Breast epithelium (tissue), 4 donors: ENCODE results near the gene TMSB15C. TPM values are rescaled to one million over a fixed set of nuclear protein-coding genes. Genes with fewer than 3 reads are reported as not detected.

ENCODE experiments used
- DNase-seq, 2 donors: peaks; one replicate each; pipeline ENCODE4 v3.0.0-alpha.2; 2019; ENCODE audit warnings: low spot score in 2 of 2
- H3K27ac ChIP-seq, 2 donors: fragments of 200-600 bp; sonication (generic) in 1 of 2; one replicate each; pipeline ENCODE4 v1.5.1; 2016 to 2019; ENCODE audit warnings: mild to moderate bottlenecking in 1 of 2
- H3K27me3 ChIP-seq, 2 donors: fragments of 200-600 bp; sonication (generic) in 1 of 2; one replicate each; pipeline versions ENCODE4 v1.5.1 to v1.6.0; 2017 to 2019; ENCODE audit warnings: control low read depth in 1 of 2, mild to moderate bottlenecking in 1 of 2
- H3K36me3 ChIP-seq: fragments of 200-600 bp; one replicate; pipeline ENCODE4 v1.5.1; 2019
- H3K4me1 ChIP-seq, 2 donors: fragments of 200-600 bp; sonication (generic); one replicate each; pipeline ENCODE4 v1.5.1; 2016 to 2019; ENCODE audit warnings: control low read depth in 1 of 2
- H3K4me3 ChIP-seq, 3 donors: fragments of 200-600 bp; sonication (generic); 1 replicate in 2 of 3; 2 replicates in 1 of 3; pipeline ENCODE4 v1.5.1; 2016 to 2019; ENCODE audit warnings: mild to moderate bottlenecking in 3 of 3, moderate library complexity in 2 of 3
- H3K9me3 ChIP-seq, 2 donors: fragments of 200-600 bp; sonication (generic) in 1 of 2; one replicate each; pipeline ENCODE4 v1.5.1; 2016 to 2019; ENCODE audit warnings: control low read depth in 1 of 2
- POLR2A ChIP-seq: fragments of 450-650 bp; IDR thresholded peaks from one replicate; pipeline ENCODE4 v1.6.1; 2016; ENCODE audit warnings: antibody characterized with exemption, mild to moderate bottlenecking, moderate library complexity
- POLR2AphosphoS5 ChIP-seq, 3 donors: sonication (generic); formaldehyde crosslinking; IDR thresholded peaks; one replicate each; pipeline ENCODE4 v1.6.1; 2017; ENCODE audit warnings: antibody characterized with exemption in 3 of 3
- intact Hi-C: fragments of 100-400 bp; cut with DNase I; formaldehyde crosslinking; loops from one replicate; pipeline ENCODE4 v1.15.1; 2023; ENCODE audit warnings: low total_unique reads
- total RNA-seq, 3 donors: library from RNA; depleted of rRNA; stranded (reverse); fragments of >200 nt; gene quantifications; one replicate each; pipeline ENCODE4 v1.1.0, GENCODE V29; 2016
- TF ChIP-seq, protein P1 (sequence below), 3 donors: fragments of 450-650 bp; IDR thresholded peaks; one replicate each; pipeline ENCODE4 v1.5.1; 2016 to 2017; ENCODE audit warnings: antibody characterized with exemption in 3 of 3, mild to moderate bottlenecking in 3 of 3, moderate library complexity in 3 of 3

Gene TMSB15C
- total RNA-seq, 3 donors from 2014 or later = 1.8 to 6.2 (median 4.1) TPM

- no peak overlapping the region for H3K4me3 ChIP-seq
- no peak for DNase-seq
- no peaks in the 10 kb centered on the region for H3K4me1 ChIP-seq
- H3K9me3 ChIP-seq = no peaks in the 10 kb centered on the region
- peaks cover 0 to 39% of the 10 kb centered on the region in 2 donors for H3K27me3 ChIP-seq
- TF ChIP-seq POLR2AphosphoS5 (IDR thresholded peaks at IDR 0.05) = no peak
- no peak for TF ChIP-seq POLR2A
- TF ChIP-seq, protein P1, sequence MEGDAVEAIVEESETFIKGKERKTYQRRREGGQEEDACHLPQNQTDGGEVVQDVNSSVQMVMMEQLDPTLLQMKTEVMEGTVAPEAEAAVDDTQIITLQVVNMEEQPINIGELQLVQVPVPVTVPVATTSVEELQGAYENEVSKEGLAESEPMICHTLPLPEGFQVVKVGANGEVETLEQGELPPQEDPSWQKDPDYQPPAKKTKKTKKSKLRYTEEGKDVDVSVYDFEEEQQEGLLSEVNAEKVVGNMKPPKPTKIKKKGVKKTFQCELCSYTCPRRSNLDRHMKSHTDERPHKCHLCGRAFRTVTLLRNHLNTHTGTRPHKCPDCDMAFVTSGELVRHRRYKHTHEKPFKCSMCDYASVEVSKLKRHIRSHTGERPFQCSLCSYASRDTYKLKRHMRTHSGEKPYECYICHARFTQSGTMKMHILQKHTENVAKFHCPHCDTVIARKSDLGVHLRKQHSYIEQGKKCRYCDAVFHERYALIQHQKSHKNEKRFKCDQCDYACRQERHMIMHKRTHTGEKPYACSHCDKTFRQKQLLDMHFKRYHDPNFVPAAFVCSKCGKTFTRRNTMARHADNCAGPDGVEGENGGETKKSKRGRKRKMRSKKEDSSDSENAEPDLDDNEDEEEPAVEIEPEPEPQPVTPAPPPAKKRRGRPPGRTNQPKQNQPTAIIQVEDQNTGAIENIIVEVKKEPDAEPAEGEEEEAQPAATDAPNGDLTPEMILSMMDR (IDR thresholded peaks at IDR 0.05) = no peak
- H3K36me3 ChIP-seq = no peaks in the 10 kb centered on the region
- intact Hi-C loops = no loop called here
- no peak overlapping the region for H3K27ac ChIP-seq
Observed at GRCh38 chrX:104098919-104099318, 22.9 kb upstream of the TMSB15C start.

- no peak overlapping the region for H3K4me3 ChIP-seq
- intact Hi-C loops = no loop called here
- TF ChIP-seq POLR2AphosphoS5 (IDR thresholded peaks at IDR 0.05) (no peak), POLR2A (no peak)
- TF ChIP-seq, protein P1 (IDR thresholded peaks at IDR 0.05) = peak; percentile 42 to 50 (median 48)
- no peak overlapping the region for H3K27ac ChIP-seq
- DNase-seq = peak in 1 of 2 donors; percentile 26
- H3K4me1 ChIP-seq = no peaks in the 10 kb centered on the region
- H3K9me3 ChIP-seq = no peaks in the 10 kb centered on the region
- H3K36me3 ChIP-seq = no peaks in the 10 kb centered on the region
- peaks cover 0 to 44% of the 10 kb centered on the region in 2 donors for H3K27me3 ChIP-seq
Observed at GRCh38 chrX:104098151-104098808, 22.2 kb upstream of the TMSB15C start.

DNA sequence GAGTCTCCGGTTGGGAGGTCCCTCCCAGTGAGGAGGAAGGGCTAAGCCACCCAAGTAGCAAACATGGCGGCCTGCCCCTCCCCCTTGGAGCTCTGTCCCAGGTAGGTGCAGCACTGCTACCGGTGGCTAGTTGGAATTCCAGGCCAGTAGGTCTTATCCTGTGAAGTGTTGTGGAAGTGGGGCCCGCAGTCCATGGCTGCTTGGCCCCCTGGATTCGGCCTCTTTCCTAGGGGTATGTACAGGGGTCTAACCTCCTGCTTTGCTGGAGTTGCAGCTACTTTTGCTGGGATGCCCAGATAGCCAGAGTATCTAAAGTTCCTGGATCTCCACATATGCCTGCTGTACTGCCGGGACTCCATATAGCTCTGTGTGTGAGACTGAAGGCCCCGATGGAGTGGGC lies 9.9 kb upstream of the TMSB15C start:
- Histone ChIP-seq H3K4me3 (no peak overlapping the region), H3K27ac (no peak overlapping the region), H3K4me1 (no peaks in the 10 kb centered on the region), H3K36me3 (no peaks in the 10 kb centered on the region), H3K9me3 (peaks cover 0 to 7% of the 10 kb centered on the region in 2 donors), H3K27me3 (peaks cover 0 to 60% of the 10 kb centered on the region in 2 donors)
- TF ChIP-seq POLR2A = no peak
- TF ChIP-seq POLR2AphosphoS5 (IDR thresholded peaks at IDR 0.05) = no peak
- TF ChIP-seq, protein P1 (IDR thresholded peaks at IDR 0.05) = no peak
- intact Hi-C loops = no loop called here
- no peak for DNase-seq

GRCh38 chrX:104085477-104085876 lies 9.4 kb upstream of the TMSB15C start:
- Histone ChIP-seq H3K4me3 (no peak overlapping the region), H3K27me3 (peaks cover 0 to 57% of the 10 kb centered on the region in 2 donors), H3K9me3 (peaks cover 0 to 7% of the 10 kb centered on the region in 2 donors), H3K27ac (no peak overlapping the region), H3K4me1 (no peaks in the 10 kb centered on the region), H3K36me3 (no peaks in the 10 kb centered on the region)
- intact Hi-C loops = no loop called here
- TF ChIP-seq, protein P1 (IDR thresholded peaks at IDR 0.05) = no peak
- TF ChIP-seq POLR2A = no peak
- no peak for TF ChIP-seq POLR2AphosphoS5 (IDR thresholded peaks at IDR 0.05)
- no peak for DNase-seq

DNA sequence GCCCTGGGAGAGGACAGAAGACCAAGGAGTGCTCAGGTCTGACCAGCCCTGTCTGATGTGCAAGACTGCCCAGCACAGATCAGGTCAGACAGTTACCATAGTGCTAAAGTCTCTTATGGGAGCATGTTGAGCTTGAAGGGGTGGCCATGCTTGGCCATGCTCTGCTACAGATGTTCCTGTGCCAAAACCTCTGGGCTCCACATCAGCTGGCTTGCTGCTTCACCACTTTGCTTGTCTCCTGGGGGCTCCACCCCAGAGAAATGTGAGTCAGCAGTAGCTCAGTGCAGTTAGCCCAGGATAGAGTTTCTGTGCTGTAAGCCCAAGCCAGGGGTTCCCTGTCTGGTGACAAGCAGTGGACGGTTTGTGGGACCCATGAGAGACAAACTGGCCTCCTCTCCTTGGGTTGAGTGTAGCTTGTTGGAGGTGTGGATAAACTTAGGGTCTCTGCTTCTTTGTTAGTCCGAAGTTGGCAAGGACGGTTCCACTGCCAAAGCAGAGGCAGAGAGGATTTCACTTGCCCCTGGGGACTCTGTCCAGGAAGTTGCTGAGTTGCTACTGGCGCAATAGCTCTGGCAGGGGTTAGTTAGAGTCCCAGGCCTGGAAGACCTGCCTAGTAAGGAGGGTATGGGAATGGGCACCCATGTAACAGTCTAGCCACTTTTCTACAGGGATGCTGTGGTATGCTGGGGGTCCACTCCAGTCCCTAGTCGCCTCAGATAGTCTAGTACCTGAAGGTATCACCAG lies 8.7 kb upstream of the TMSB15C start:
- peaks cover 0 to 52% of the 10 kb centered on the region in 2 donors for H3K27me3 ChIP-seq
- peaks cover 0 to 7% of the 10 kb centered on the region in 2 donors for H3K9me3 ChIP-seq
- H3K36me3 ChIP-seq = no peaks in the 10 kb centered on the region
- no peaks in the 10 kb centered on the region for H3K4me1 ChIP-seq
- no peak for DNase-seq
- intact Hi-C loops = no loop called here
- H3K4me3 ChIP-seq = no peak overlapping the region
- H3K27ac ChIP-seq = no peak overlapping the region
- TF ChIP-seq POLR2A (no peak), POLR2AphosphoS5 (IDR thresholded peaks at IDR 0.05) (no peak)
- TF ChIP-seq, protein P1 (IDR thresholded peaks at IDR 0.05) = no peak
